Activated CD4-positive, alpha-beta T cell treated with anti-CD3 and anti-CD28 coated beads, Interleukin-2, amount 10 ng/mL, durations not matched to agents 7 days and 5 days (primary cell): ENCODE results near the gene CTAGE8. TPM values are rescaled to one million over a fixed set of nuclear protein-coding genes. Genes with fewer than 3 reads are reported as not detected.
"Not testable (repeated sequence)": the region's sequence is repeated elsewhere in the genome, so short reads cannot be mapped to it uniquely, and the experiment has no call there.

Experiments used
- CTCF ChIA-PET: fragments of 350-600 bp; sonication (Branson Sonifier 250); formaldehyde crosslinking; loops from one replicate; lab custom pipeline; 2021; ENCODE audit warnings: antibody characterized with exemption; lab: Charles Lee
- POLR2A ChIA-PET: fragments of 350-600 bp; sonication (Branson Sonifier 250); formaldehyde crosslinking; loops from one replicate; lab custom pipeline; 2021; ENCODE audit warnings: antibody characterized with exemption; lab: Charles Lee
- DNase-seq: peaks from one replicate; pipeline ENCODE4 v3.0.0-alpha.2; 2020
- H3K27ac Mint-ChIP-seq: one replicate; pipeline ENCODE4 v1.8.0; 2021; ENCODE audit warnings: mild to moderate bottlenecking, moderate library complexity, mixed read lengths
- H3K27me3 Mint-ChIP-seq: one replicate; pipeline ENCODE4 v1.8.0; 2021; ENCODE audit warnings: mixed read lengths
- H3K36me3 Mint-ChIP-seq: one replicate; pipeline ENCODE4 v1.8.0; 2021; ENCODE audit warnings: low read depth, mixed read lengths
- H3K4me1 Mint-ChIP-seq: one replicate; pipeline ENCODE4 v1.8.0; 2021; ENCODE audit warnings: mixed read lengths
- H3K4me3 Mint-ChIP-seq: one replicate; pipeline ENCODE4 v1.8.0; 2021; ENCODE audit warnings: mild to moderate bottlenecking, moderate library complexity, mixed read lengths
- H3K9me3 Mint-ChIP-seq: one replicate; pipeline ENCODE4 v1.8.0; 2021; ENCODE audit warnings: mixed read lengths
- total RNA-seq, 2 experiments: library from RNA; stranded (reverse); gene quantifications; one replicate each; pipeline ENCODE4 v1.2.3, GENCODE V29; 2021

CTAGE8 gene
- total RNA-seq, 2 experiments from 2014 or later: 0.97 to 1.6 TPM

DNA sequence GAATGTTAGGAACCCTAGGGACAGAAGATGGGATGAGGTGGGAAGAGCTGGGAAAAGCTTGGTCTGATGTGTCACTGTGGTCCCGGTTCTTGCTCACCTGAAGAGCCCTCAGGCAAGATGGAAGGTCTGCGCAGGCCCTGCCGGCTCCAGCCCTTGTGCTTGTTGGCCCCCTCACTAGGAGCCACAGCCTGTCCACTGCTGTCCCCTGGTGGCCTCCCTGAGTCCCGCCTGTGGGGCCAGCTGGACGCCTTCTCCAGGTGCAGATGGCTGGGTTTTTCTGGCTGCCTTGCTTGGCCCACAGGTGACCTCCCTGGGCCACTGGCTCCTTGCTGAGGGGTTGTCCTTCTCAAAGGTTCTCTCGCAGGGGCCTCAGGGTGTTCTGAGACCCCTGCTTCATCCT is 14.6 kb upstream of the CTAGE8 start:
- H3K4me3 Mint-ChIP-seq, CTCF ChIA-PET, H3K4me1 Mint-ChIP-seq, POLR2A ChIA-PET, DNase-seq, H3K27ac Mint-ChIP-seq, H3K9me3 Mint-ChIP-seq, H3K27me3 Mint-ChIP-seq, H3K36me3 Mint-ChIP-seq: not testable (repeated sequence)

DNA sequence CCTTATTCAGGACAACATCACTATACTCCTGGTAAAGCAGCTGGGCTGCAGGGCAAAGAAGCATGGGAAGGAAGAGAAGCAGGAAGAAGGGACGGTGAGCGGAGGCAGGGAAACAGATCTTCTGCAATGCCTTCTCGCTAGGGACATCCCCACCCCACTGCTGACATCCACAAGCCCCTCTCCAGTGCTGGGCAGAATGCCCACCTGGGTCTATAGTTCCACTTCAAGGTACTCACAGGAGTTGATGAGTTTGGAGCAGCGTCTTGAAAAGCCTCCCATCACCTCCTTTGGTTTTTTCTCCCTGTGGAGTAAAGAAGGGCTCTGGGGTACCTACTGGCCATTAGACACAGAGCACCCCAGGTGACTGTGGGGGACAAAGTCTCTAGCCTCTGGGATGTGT is 13.4 kb upstream of the CTAGE8 start:
- H3K4me3 Mint-ChIP-seq, CTCF ChIA-PET, DNase-seq, H3K9me3 Mint-ChIP-seq, H3K27me3 Mint-ChIP-seq, H3K4me1 Mint-ChIP-seq, H3K36me3 Mint-ChIP-seq, POLR2A ChIA-PET, H3K27ac Mint-ChIP-seq: not testable (repeated sequence)

DNA sequence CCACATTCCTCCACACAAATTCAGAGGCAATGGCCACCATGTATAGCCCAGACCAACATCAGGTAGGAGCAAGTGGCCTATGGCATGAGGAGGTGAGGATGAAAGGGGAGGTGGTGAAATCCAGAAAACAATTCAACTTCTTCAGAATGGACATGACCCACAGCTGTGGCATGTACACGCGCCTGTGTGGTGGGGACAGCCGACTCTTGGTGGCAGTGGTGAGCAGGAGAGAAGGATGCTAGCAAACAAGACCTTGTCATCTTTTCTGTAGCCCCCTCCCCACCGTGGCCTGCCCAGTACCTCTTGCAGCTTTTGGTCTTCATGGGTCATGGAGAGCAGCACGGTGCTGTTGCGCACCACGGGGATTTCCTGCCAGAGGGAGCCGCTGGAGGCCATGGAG is 12.9 kb upstream of the CTAGE8 start:
- H3K9me3 Mint-ChIP-seq, H3K27me3 Mint-ChIP-seq, H3K4me3 Mint-ChIP-seq, H3K4me1 Mint-ChIP-seq, H3K27ac Mint-ChIP-seq, H3K36me3 Mint-ChIP-seq, DNase-seq, POLR2A ChIA-PET, CTCF ChIA-PET: not testable (repeated sequence)

DNA sequence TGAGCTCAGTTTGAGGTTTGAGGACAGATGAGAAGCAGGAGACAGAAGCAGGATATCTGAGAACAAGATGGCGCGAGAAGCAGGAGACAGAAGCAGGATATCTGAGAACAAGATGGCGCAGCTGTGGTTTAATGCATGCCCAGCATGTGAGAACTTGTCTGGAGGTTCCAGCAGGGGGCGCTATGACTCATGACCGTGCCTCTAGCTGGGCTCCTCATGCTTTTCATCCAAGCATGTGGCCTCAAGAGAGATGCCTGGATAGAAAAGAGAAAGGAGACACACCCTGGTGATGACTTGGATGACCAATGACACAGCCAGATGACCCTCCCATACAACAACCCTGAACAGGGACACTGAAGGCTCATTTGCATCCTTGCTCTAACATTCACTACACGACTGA is 10.9 kb upstream of the CTAGE8 start:
- H3K36me3 Mint-ChIP-seq, H3K27me3 Mint-ChIP-seq, POLR2A ChIA-PET, H3K4me1 Mint-ChIP-seq, DNase-seq, CTCF ChIA-PET, H3K27ac Mint-ChIP-seq, H3K4me3 Mint-ChIP-seq, H3K9me3 Mint-ChIP-seq: not testable (repeated sequence)

DNA sequence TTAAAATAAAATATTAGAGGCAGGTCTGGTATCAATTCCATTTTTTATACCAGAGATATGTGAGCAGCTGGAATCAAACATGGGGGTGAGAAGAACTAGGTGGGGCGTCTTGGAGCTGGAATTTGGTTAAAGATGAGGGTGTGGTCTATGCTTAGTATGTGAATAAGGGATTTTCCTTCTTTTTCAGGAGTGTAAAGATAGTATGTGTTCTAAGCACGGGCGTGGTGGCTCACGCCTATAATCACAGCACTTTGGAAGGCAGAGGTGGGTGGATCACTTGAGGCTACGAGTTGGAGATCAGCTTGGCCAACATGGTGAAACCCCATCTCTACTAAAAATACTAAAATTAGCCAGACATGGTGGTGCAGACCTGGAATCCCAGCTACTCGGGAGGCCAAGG is 6.2 kb upstream of the CTAGE8 start:
- H3K36me3 Mint-ChIP-seq, H3K4me1 Mint-ChIP-seq, DNase-seq, H3K27me3 Mint-ChIP-seq, H3K27ac Mint-ChIP-seq, H3K9me3 Mint-ChIP-seq, CTCF ChIA-PET, POLR2A ChIA-PET, H3K4me3 Mint-ChIP-seq: not testable (repeated sequence)

DNA sequence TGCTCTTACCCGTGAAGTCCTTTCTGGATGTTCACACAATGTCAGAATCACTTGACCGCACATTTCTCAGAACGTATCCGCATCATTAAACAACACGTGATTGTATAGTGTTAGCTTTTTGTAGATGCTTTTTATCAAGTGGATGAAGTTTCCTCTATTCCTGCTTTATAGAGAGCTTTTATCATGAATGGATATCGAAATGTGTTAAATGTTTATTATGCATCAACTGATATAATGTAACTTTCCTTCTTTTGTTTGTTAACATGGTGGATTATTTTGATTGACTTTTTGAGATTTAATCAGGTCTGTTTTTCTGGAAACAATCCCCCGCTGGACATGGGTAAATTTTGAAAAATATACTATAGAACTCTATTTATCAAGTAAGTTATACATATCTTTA is 4.4 kb downstream of the CTAGE8 start, which contains the start of gene OR2A7:
TSS of gene OR2A7 (minus strand) at position 101 of the 400 bp plus-strand sequence. CDS start 5,164 bp downstream, outside the sequence.
- H3K27ac Mint-ChIP-seq, H3K4me1 Mint-ChIP-seq, DNase-seq, H3K4me3 Mint-ChIP-seq, CTCF ChIA-PET, POLR2A ChIA-PET, H3K27me3 Mint-ChIP-seq, H3K9me3 Mint-ChIP-seq, H3K36me3 Mint-ChIP-seq: not testable (repeated sequence)

DNA sequence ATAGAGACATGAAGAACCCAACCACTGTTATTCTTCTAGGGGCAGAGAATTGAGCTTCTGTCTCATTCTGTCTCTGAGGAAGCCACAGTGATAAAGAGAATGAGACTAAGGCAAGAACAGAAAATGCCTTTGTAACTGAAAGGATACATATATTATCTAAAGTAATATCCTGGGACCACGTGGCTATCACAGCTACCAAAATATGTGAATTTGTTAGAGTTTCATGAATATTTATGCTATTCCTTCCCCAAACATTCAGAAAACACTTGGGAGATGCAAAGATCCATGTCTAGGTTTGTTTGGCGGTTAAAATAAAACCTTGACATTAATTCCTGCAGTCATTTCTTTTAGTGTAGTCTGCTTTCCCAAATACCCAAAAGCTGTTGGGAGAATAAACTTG is 7.0 kb downstream of the CTAGE8 start:
- H3K27me3 Mint-ChIP-seq, H3K9me3 Mint-ChIP-seq, H3K36me3 Mint-ChIP-seq, H3K4me3 Mint-ChIP-seq, CTCF ChIA-PET, DNase-seq, H3K27ac Mint-ChIP-seq, POLR2A ChIA-PET, H3K4me1 Mint-ChIP-seq: not testable (repeated sequence)

DNA sequence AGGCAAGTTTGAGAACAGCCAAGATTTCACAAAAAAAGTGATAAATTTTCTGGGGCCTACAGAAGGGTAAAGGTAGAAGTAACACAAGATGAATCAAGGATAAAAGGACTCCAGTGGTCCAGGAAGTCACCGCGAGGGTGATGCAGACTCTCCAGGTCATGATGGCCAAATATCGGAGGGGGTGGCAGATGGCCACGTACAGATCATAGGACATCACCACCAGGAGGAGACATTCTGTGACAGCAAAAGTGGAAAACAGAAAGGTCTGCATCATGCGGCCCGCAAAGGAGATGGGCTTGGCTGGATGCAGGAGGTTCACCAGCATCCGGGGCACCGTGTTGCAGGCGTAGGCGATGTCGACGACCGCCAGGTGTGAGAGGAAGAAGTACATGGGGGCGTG is 10.0 kb downstream of the CTAGE8 start:
- POLR2A ChIA-PET, CTCF ChIA-PET, H3K27ac Mint-ChIP-seq, DNase-seq, H3K4me3 Mint-ChIP-seq, H3K27me3 Mint-ChIP-seq, H3K4me1 Mint-ChIP-seq, H3K9me3 Mint-ChIP-seq, H3K36me3 Mint-ChIP-seq: not testable (repeated sequence)

DNA sequence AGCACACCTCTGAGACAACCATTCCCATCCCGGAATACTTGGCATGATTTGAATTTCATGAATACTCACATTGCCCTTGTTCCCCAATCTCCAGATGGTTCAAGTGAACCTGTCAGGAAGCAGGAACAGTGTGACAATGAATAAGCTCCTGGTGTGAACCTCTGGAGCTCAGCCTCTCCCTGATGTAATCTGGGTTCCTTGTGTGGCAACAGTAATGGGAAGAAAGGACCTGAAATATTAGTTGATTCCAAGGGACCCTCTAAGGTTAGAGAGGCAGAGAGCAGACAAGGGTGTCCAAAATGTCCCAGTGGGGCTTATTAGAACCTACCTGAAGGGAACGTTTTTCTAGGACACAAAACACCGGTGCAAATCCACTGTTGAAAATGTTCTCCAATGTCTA is 13.0 kb downstream of the CTAGE8 start:
- Mint-ChIP-seq H3K4me3 (no peak overlapping the region), H3K9me3 (no peaks in the 10 kb centered on the region), H3K27me3 (no peaks in the 10 kb centered on the region), H3K27ac (no peak overlapping the region), H3K36me3 (no peaks in the 10 kb centered on the region), H3K4me1 (no peaks in the 10 kb centered on the region)
- CTCF ChIA-PET: no interaction called here
- no peak for DNase-seq
- POLR2A ChIA-PET: interaction anchor here (0.6 kb wide), 1 partner anchor 82 kb away, joined by 3 read pairs; no protein-coding TSS in a partner anchor

DNA sequence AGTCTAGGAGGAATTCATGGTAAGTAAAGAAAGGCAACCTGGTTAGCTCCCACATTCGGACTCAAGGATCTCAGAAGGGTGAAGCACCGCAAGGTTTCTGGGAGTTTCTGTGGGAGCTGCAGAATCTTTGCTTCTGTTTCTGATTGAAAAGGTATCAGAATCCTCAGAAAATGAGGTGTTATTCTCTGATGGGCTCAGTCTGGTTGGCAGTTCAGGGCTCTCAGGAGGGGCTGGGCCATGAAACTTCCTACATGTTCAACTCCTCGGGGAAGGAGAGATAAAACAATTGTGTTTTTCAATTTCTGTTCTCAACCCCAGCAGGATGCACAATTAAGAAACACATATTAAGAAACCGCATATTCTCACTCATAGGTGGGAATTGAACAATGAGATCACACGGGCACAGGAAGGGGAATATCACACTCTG is 13.6 kb downstream of the CTAGE8 start:
- POLR2A ChIA-PET: no interaction called here

DNA sequence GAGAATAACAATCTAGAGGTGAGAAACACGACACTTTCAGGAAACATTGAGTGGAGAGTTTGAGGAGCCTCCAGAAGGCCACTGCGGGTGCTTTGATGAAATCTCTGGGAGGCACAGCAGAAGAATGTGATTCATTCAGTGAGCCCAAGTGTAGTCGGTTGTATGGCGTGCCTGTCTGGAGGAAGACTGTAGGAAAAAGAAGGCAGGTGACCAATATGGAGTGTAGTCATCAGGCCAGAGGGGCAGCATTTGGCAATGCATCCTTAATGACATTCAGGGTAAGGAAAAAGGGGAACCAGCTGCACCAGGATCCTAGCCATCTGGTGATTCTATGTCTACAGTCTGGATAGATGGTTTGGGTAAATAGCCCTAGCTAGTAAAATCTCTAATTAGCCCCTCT is 16.8 kb downstream of the CTAGE8 start:
- POLR2A ChIA-PET, H3K27ac Mint-ChIP-seq, DNase-seq, H3K4me1 Mint-ChIP-seq, H3K36me3 Mint-ChIP-seq, H3K27me3 Mint-ChIP-seq, H3K9me3 Mint-ChIP-seq, H3K4me3 Mint-ChIP-seq, CTCF ChIA-PET: not testable (repeated sequence)

More for the DNA sequence above, 13.6 kb downstream of the CTAGE8 start:
- H3K4me3 Mint-ChIP-seq: no peak overlapping the region
- H3K27me3 Mint-ChIP-seq: no peaks in the 10 kb centered on the region
- H3K9me3 Mint-ChIP-seq: no peaks in the 10 kb centered on the region
- no peaks in the 10 kb centered on the region for H3K4me1 Mint-ChIP-seq
- CTCF ChIA-PET: no interaction called here
- H3K36me3 Mint-ChIP-seq: no peaks in the 10 kb centered on the region
- no peak for DNase-seq
- H3K27ac Mint-ChIP-seq: no peak overlapping the region

DNA sequence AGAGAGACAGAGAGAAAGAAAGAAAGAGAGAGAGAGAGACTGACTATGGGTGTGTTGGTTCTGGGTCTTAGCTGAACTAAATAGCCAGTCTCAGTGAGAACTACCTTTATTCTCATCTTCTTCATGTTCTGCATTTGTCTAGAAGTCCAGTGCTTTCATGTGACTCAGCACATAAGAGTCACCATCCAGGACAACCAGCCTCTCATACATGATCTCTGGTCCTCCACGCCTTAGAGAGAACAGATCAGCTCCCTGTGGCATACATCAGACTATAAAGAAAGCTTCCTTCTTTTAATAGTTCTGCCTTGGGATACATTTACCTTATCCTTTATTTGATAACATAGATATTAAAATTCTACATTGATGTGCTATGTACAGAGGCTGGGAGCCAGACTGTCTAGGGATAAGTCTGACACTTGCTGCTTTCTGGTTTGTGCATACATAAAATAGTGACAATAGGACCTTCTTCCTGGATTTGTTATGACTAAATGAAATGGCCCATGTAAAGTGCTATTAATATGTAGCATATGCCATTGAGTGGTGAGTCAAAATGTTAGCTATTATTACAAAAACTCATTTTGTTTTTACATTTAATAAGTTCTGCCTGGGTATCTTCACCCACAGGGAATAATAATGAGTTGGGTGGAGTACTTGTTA is 21.3 kb downstream of the CTAGE8 start:
- DNase-seq, CTCF ChIA-PET, H3K4me1 Mint-ChIP-seq, H3K9me3 Mint-ChIP-seq, POLR2A ChIA-PET, H3K4me3 Mint-ChIP-seq, H3K27me3 Mint-ChIP-seq, H3K36me3 Mint-ChIP-seq, H3K27ac Mint-ChIP-seq: not testable (repeated sequence)

DNA sequence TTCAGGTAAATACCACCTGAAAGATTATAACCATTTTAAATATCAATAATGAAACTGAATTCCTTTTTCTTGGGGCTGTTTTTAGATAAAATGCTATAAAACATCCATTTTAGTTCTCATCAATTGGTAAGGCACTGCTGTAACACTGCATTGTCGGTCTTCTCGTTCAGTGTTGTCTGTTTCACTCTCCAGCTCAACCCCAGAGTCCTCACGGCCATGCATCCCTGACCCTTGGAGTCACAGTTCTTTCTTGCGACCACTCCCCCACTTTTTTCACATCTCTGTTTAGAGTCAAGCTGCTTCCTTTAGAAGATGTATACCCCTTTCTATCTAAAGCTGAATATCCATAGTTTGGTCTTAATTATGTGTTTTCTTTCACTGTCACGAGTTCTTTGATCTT is 22.1 kb downstream of the CTAGE8 start:
- H3K4me3 Mint-ChIP-seq, H3K4me1 Mint-ChIP-seq, CTCF ChIA-PET, DNase-seq, H3K9me3 Mint-ChIP-seq, POLR2A ChIA-PET, H3K27ac Mint-ChIP-seq, H3K27me3 Mint-ChIP-seq, H3K36me3 Mint-ChIP-seq: not testable (repeated sequence)

DNA sequence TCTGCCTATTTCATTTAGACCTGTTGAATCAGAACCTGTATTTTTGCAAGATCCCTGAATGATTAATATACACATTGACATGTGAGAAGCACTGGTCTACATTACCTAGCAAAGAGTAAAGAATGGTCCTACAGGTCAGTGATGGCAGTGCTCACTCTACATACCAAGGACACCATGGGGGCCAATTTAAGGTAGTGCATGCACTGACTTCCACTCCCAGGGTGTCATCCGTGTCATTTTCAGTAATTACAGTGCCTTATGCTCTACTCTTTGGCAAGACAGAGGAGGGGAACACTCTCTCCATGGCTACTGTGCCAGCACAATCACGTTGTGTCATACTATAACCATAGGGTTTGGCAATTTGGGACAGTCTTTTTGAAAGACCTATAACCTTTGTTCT is 23.7 kb downstream of the CTAGE8 start:
- CTCF ChIA-PET, H3K27me3 Mint-ChIP-seq, DNase-seq, H3K4me1 Mint-ChIP-seq, POLR2A ChIA-PET, H3K36me3 Mint-ChIP-seq, H3K27ac Mint-ChIP-seq, H3K4me3 Mint-ChIP-seq, H3K9me3 Mint-ChIP-seq: not testable (repeated sequence)
